ENCODE measurements around the gene SELE.

Gene SELE

GRCh38 chr1:169682071-169682470 is 51.8 kb downstream of the SELE start:
- no peak for DNase-seq

DNA sequence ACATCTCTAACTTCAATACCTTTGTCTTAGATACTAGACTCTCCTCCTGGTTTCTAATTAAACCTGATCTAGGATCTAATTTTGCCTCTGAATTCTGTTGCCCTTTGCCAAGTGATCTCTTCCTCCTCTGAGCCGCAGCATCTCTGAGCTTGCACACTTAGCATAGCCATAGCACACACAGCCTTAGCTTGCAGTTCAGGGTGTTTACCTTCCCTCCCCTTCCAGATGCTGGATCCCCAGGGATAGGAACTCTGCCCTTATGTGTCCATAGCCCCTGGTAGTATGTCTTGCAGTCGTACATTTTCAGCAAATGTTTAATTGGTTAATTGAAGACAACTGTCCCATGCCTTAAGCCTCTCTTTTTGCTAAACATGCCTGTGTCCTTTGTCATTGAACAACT is 52.7 kb downstream of the SELE start:
- no peak for DNase-seq

DNA sequence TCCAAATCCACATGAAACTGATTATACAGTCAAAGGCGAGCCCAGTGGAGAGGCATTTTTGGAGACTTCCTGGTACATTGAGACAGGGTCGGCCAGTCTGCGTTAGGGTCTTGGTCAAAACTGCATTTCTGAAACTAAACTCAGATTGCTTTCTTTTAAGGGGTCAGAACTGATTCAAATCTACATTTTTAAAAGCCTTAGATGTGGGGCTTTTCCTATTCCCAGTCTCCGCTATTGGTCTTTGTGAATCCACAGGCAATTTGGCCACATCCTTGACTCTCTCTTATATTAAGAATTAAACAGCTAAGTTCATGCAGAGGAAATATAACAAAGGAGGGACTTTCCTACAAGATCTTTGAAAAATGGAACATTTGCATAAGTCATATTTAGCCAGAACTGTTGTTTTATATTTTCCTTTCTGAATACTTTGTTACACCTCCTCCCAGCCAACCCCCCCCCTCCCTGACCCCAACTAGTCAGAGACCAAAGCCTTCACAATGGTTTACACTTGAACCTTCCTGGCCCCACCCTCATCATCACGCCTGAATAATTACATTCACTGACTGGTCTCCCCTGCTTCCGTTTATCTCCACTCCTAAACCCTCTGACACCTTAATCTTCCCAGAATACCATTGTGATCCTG is 53.4 kb downstream of the SELE start:
- no peak for DNase-seq

DNA sequence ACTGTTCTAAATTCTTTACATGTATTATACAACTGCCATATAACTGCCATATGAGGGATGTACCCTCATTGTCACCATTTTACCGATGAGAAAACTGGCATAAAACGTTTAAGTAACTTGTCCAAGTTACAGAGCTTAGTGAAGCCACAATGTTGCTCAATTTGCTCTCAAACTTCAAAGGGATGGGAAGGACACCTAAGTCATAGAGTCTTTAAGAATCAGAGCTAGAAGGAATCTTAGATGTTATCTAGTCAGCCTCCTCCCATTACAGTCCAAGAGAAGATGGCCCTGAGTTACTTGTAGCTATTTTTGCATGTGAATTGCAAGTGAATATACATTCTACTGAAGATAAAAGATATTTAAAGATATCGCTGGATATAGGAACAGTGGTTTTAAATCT is 54.2 kb downstream of the SELE start:
- no peak for DNase-seq

- no peak for DNase-seq
These were observed 57.9 kb downstream of the SELE start for GRCh38 chr1:169676001-169676400.

Measured in effector CD8-positive, alpha-beta T cell (primary cell).